Osteoblast (primary cell): ENCODE measurements around the gene IFI35. TPM values are rescaled to one million over a fixed set of nuclear protein-coding genes. Genes with fewer than 3 reads are reported as not detected.

Source experiments
- DNase-seq: peaks from one replicate; pipeline ENCODE4 v3.0.0; 2011; ENCODE audit warnings: low spot score, mixed read lengths; ENCODE audit not compliant: insufficient read length; ENCODE audit errors: missing footprints
- H2AFZ ChIP-seq: 2 replicates; pipeline ENCODE4 v1.6.0; 2011; ENCODE audit warnings: mild to moderate bottlenecking, low read length
- H3K27ac ChIP-seq: 2 replicates; pipeline ENCODE4 v1.5.1; 2011; ENCODE audit warnings: mild to moderate bottlenecking, low read depth, low read length, moderate library complexity
- H3K27me3 ChIP-seq: 2 replicates; pipeline ENCODE4 v1.6.0; 2012; ENCODE audit warnings: mild to moderate bottlenecking, control low read depth, inconsistent platforms, low read length, moderate library complexity; ENCODE audit not compliant: insufficient read depth
- H3K36me3 ChIP-seq: 2 replicates; pipeline ENCODE4 v1.5.1; 2011; ENCODE audit warnings: mild to moderate bottlenecking, low read length, control low read depth, moderate library complexity; ENCODE audit not compliant: insufficient read depth
- H3K4me1 ChIP-seq: 2 replicates; pipeline ENCODE4 v1.5.1; 2011; ENCODE audit warnings: mild to moderate bottlenecking, low read length, control low read depth, moderate library complexity; ENCODE audit not compliant: insufficient read depth
- H3K4me2 ChIP-seq: 2 replicates; pipeline ENCODE4 v1.6.0; 2011; ENCODE audit warnings: mild to moderate bottlenecking, low read length; ENCODE audit not compliant: insufficient read depth
- H3K4me3 ChIP-seq: fragments of 200-600 bp; sonication (generic); 3 replicates; pipeline ENCODE4 v1.5.1; 2012; ENCODE audit warnings: mild to moderate bottlenecking, low read length, inconsistent platforms; ENCODE audit not compliant: insufficient read depth
- H3K79me2 ChIP-seq: 2 replicates; pipeline ENCODE4 v1.6.0; 2012; ENCODE audit warnings: mild to moderate bottlenecking, low read length, control low read depth, inconsistent platforms; ENCODE audit not compliant: insufficient read depth
- H3K9me3 ChIP-seq: 2 replicates; pipeline ENCODE4 v1.5.1; 2011; ENCODE audit warnings: low read depth, low read length, control low read depth
- H4K20me1 ChIP-seq: 2 replicates; pipeline ENCODE4 v1.6.0; 2012; ENCODE audit warnings: mild to moderate bottlenecking, low read length, control low read depth; ENCODE audit not compliant: insufficient read depth
- total RNA-seq: library from RNA; depleted of rRNA; stranded (reverse); fragments of >200 nt; gene quantifications from 2 replicates; pipeline ENCODE4 v1.2.3, GENCODE V29; 2012
- TF ChIP-seq, protein P1 (sequence below): IDR thresholded peaks from 2 replicates; pipeline ENCODE4 v1.5.1; 2011; ENCODE audit warnings: mild to moderate bottlenecking, low read depth, low read length, moderate library complexity; ENCODE audit errors: extremely low read depth

IFI35 gene
- total RNA-seq, 1 donor, result 45.2 TPM

DNA sequence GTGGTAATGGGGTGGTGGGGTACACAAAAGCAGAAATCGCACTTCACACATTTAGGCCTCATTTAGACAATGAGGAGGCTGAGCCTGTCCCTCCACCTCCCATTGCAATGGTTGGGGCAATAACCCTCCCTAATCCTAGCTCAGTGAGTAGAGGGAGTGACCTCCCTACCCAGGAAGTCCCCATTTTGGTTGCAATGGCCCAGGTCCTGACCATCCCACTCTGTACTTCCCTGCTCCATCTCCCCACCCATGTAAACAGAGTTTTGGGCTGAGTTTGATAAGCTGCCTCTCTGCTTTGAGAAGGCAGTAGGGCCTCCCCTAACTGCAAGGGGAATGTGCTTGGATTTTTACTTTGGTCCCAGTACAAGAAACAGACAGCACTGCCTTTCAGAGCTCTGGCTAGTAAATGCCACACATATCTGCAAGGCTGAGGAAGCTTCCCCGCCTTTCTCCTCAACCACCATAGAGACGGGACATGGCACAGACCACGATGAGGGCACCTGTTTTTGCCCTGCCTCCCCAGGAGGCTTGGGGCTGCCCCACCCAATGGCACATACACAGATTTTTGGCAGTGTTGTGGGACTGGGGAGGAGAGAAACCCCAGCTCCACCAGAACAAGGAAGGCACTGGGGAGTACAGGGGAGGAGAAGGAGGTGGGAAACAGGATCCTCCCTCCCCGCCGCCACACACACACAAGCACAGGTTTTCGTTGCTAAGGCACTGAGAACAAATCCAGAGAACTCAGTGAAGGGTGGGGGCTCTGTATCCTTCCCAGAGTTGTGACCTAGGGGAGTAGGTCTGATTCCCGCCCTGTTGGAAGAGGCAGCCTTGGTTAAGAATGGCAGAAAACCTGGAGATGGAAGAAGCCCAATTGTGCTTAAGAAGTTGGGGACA lies 8.3 kb downstream of the IFI35 start:
- H4K20me1 ChIP-seq, result peaks cover 22% of the 10 kb centered on the region
- H3K79me2 ChIP-seq, result peaks cover 41% of the 10 kb centered on the region
- peaks cover 42% of the 10 kb centered on the region for H3K36me3 ChIP-seq
- no peak overlapping the region for H3K4me3 ChIP-seq
- peaks cover 15% of the 10 kb centered on the region for H3K4me1 ChIP-seq
- H3K9me3 ChIP-seq, result no peaks in the 10 kb centered on the region
- H2AFZ ChIP-seq, result no peak overlapping the region
- no peak overlapping the region for H3K4me2 ChIP-seq
- no peak overlapping the region for H3K27ac ChIP-seq
- H3K27me3 ChIP-seq, result no peaks in the 10 kb centered on the region
- TF ChIP-seq, protein P1, sequence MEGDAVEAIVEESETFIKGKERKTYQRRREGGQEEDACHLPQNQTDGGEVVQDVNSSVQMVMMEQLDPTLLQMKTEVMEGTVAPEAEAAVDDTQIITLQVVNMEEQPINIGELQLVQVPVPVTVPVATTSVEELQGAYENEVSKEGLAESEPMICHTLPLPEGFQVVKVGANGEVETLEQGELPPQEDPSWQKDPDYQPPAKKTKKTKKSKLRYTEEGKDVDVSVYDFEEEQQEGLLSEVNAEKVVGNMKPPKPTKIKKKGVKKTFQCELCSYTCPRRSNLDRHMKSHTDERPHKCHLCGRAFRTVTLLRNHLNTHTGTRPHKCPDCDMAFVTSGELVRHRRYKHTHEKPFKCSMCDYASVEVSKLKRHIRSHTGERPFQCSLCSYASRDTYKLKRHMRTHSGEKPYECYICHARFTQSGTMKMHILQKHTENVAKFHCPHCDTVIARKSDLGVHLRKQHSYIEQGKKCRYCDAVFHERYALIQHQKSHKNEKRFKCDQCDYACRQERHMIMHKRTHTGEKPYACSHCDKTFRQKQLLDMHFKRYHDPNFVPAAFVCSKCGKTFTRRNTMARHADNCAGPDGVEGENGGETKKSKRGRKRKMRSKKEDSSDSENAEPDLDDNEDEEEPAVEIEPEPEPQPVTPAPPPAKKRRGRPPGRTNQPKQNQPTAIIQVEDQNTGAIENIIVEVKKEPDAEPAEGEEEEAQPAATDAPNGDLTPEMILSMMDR, result no peak
- DNase-seq, result peak; percentile 37

DNA sequence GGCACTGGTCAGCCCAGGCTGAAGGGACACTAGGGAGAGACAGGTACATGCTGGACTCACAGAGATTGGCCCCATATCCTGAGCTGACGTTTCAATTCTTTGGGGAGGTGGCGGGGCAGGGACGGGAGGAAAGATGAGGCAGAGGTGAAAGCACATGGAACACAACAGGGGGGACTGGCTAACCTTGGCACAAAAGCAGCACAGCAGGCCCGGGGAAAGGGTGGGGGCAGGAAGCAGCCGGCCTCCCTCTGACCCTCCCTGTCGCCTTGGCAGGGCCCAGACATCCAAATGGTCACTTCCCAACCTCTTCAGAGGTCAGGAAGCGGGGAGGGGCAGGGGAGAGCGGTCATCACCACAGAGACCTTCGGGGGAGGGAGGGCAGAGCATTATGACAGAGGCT lies 9.0 kb downstream of the IFI35 start:
- peak; percentile 35 for DNase-seq
- Histone ChIP-seq H4K20me1 (peaks cover 26% of the 10 kb centered on the region), H3K36me3 (peaks cover 46% of the 10 kb centered on the region), H3K4me3 (no peak overlapping the region), H3K27me3 (no peaks in the 10 kb centered on the region), H3K9me3 (no peaks in the 10 kb centered on the region), H3K4me1 (peaks cover 22% of the 10 kb centered on the region), H3K4me2 (no peak overlapping the region), H2AFZ (no peak overlapping the region), H3K79me2 (peaks cover 48% of the 10 kb centered on the region), H3K27ac (no peak overlapping the region)
- TF ChIP-seq, protein P1, result no peak

DNA sequence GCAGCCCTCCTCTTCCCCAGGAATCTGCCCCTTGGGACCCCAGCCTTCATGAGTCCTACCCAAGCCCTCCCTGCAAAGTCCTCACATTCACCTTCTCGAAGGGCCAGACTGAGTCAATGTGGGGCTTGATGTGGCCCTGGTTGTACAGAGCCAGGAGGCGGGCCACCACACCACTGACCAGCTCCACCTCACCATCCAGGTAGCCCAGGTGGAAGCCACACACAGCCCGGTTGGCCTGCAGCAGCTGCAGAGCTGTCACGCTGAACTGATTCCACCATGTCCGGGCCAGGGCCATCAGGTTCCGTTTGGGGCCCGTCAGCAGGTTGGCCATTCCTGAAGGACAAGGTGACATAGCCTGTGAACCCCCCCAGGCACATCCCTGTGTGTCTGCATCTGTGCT lies 9.6 kb downstream of the IFI35 start:
- no peaks in the 10 kb centered on the region for H3K27me3 ChIP-seq
- TF ChIP-seq, protein P1, result no peak
- H3K4me1 ChIP-seq, result peaks cover 27% of the 10 kb centered on the region
- H3K4me2 ChIP-seq, result no peak overlapping the region
- peaks cover 46% of the 10 kb centered on the region for H3K36me3 ChIP-seq
- no peak overlapping the region for H3K4me3 ChIP-seq
- DNase-seq, result peak; percentile 14
- H3K79me2 ChIP-seq, result peaks cover 53% of the 10 kb centered on the region
- H2AFZ ChIP-seq, result no peak overlapping the region
- no peaks in the 10 kb centered on the region for H3K9me3 ChIP-seq
- H4K20me1 ChIP-seq, result peaks cover 26% of the 10 kb centered on the region
- H3K27ac ChIP-seq, result no peak overlapping the region
